ENCODE results near the gene CA4. TPM values are rescaled to one million over a fixed set of nuclear protein-coding genes. Genes with fewer than 3 reads are reported as not detected.
"Not testable (repeated sequence)": the region's sequence is repeated elsewhere in the genome, so short reads cannot be mapped to it uniquely, and the experiment has no call there.

Gene CA4
- not detected for total RNA-seq

- DNase-seq = no peak
Observed at GRCh38 chr17:60149691-60150582, at the start of gene CA4. TSS of gene CA4 (plus strand) at chr17:60149973. CDS start at chr17:60150035, 62 bp downstream.

- not testable (repeated sequence) for DNase-seq
Observed at GRCh38 chr17:60100577-60100976, 49.2 kb upstream of the CA4 start.

GRCh38 chr17:60102015-60102631 is 47.6 kb upstream of the CA4 start:
- DNase-seq = not testable (repeated sequence)

GRCh38 chr17:60102632-60103096 is 47.1 kb upstream of the CA4 start:
- DNase-seq = no peak

GRCh38 chr17:60103957-60104356 is 45.8 kb upstream of the CA4 start:
- DNase-seq = no peak

- DNase-seq = no peak
Observed at GRCh38 chr17:60106340-60107059, 43.3 kb upstream of the CA4 start.

GRCh38 chr17:60107526-60108257 is 42.1 kb upstream of the CA4 start:
- DNase-seq = no peak

GRCh38 chr17:60108309-60108708 is 41.5 kb upstream of the CA4 start:
- not testable (repeated sequence) for DNase-seq

GRCh38 chr17:60108712-60109111 is 41.1 kb upstream of the CA4 start:
- DNase-seq = no peak

- no peak for DNase-seq
Observed at GRCh38 chr17:60109161-60109560, 40.6 kb upstream of the CA4 start.

- no peak for DNase-seq
Observed at GRCh38 chr17:60110586-60110985, 39.2 kb upstream of the CA4 start.

GRCh38 chr17:60111661-60112060 is 38.1 kb upstream of the CA4 start:
- not testable (repeated sequence) for DNase-seq

- not testable (repeated sequence) for DNase-seq
Observed at GRCh38 chr17:60115364-60115763, 34.4 kb upstream of the CA4 start.

- DNase-seq = not testable (repeated sequence)
Observed at GRCh38 chr17:60116196-60116595, 33.6 kb upstream of the CA4 start.

- DNase-seq = not testable (repeated sequence)
Observed at GRCh38 chr17:60119162-60119561, 30.6 kb upstream of the CA4 start.

- DNase-seq = not testable (repeated sequence)
Observed at GRCh38 chr17:60119807-60120748, 29.7 kb upstream of the CA4 start.

- DNase-seq = no peak
Observed at GRCh38 chr17:60127068-60128064, 22.4 kb upstream of the CA4 start.

GRCh38 chr17:60128171-60128859 is 21.5 kb upstream of the CA4 start:
- no peak for DNase-seq

GRCh38 chr17:60129164-60129563 is 20.6 kb upstream of the CA4 start:
- DNase-seq = no peak

Data from effector CD4-positive, alpha-beta T cell (primary cell).